SK-N-SH treated with all-trans-retinoic acid at 6 μM for 48 hours (cell line): Measurements from ENCODE around the gene COQ5.

Experiments
- ATAC-seq: fragments of 200-7000 bp; cut with Tn5 transposase; 3 replicates; pipeline ENCODE4 v1.9.1; 2020; ENCODE audit warnings: mild to moderate bottlenecking, moderate library complexity
- ARNTL ChIP-seq: fragments of 450-650 bp; formaldehyde crosslinking; IDR thresholded peaks from 2 replicates; pipeline ENCODE4 v1.5.0; 2020; ENCODE audit warnings: low read depth, mild to moderate bottlenecking, moderate library complexity, borderline replicate concordance
- BACH2 ChIP-seq: fragments of 250-450 bp; sonication (Bioruptor Pico); IDR thresholded peaks from 2 replicates; pipeline ENCODE4 v1.9.0; 2021; ENCODE audit warnings: mild to moderate bottlenecking, borderline replicate concordance
- CREB5 ChIP-seq: fragments of 250-450 bp; sonication (Bioruptor Pico); IDR thresholded peaks from 2 replicates; pipeline ENCODE4 v1.5.1; 2020; ENCODE audit warnings: low read depth, mild to moderate bottlenecking, moderate library complexity
- CSDC2 ChIP-seq: fragments of 250-450 bp; sonication (Bioruptor Pico); IDR thresholded peaks from 2 replicates; pipeline ENCODE4 v1.5.0; 2020; ENCODE audit warnings: mild to moderate bottlenecking, moderate library complexity
- CSRNP3 ChIP-seq: fragments of 250-450 bp; sonication (Bioruptor Pico); IDR thresholded peaks from 2 replicates; pipeline ENCODE4 v1.5.1; 2021; ENCODE audit warnings: mild to moderate bottlenecking, moderate library complexity
- ESRRG ChIP-seq: fragments of 250-450 bp; sonication (Bioruptor Pico); IDR thresholded peaks from 2 replicates; pipeline ENCODE4 v1.6.1; 2021; ENCODE audit warnings: mild to moderate bottlenecking
- GLIS3 ChIP-seq: fragments of 250-450 bp; sonication (Bioruptor Pico); IDR thresholded peaks from 2 replicates; pipeline ENCODE4 v1.5.0; 2020; ENCODE audit warnings: mild to moderate bottlenecking, moderate library complexity
- ISL1 ChIP-seq: fragments of 250-450 bp; sonication (Bioruptor Pico); IDR thresholded peaks from 2 replicates; pipeline ENCODE4 v2.1.2; 2022; ENCODE audit warnings: mild to moderate bottlenecking, moderate library complexity
- PATZ1 ChIP-seq: fragments of 250-450 bp; sonication (Bioruptor Pico); IDR thresholded peaks from 2 replicates; pipeline ENCODE4 v1.8.0; 2020; ENCODE audit warnings: mild to moderate bottlenecking, moderate library complexity, borderline replicate concordance
- POU6F1 ChIP-seq: fragments of 250-450 bp; sonication (Bioruptor Pico); IDR thresholded peaks from 2 replicates; pipeline ENCODE4 v1.8.0; 2021; ENCODE audit warnings: low read depth, mild to moderate bottlenecking, moderate library complexity, borderline replicate concordance
- PPARA ChIP-seq: fragments of 250-450 bp; sonication (Bioruptor Pico); IDR thresholded peaks from 2 replicates; pipeline ENCODE4 v1.5.0; 2020; ENCODE audit warnings: mild to moderate bottlenecking, borderline replicate concordance
- RARB ChIP-seq: fragments of 250-450 bp; sonication (Bioruptor Pico); IDR thresholded peaks from 2 replicates; pipeline ENCODE4 v1.8.0; 2021; ENCODE audit warnings: mild to moderate bottlenecking, moderate library complexity
- SNAI2 ChIP-seq: fragments of 250-450 bp; sonication (Bioruptor Pico); IDR thresholded peaks from 2 replicates; pipeline ENCODE4 v1.5.0; 2020; ENCODE audit warnings: mild to moderate bottlenecking, moderate library complexity
- TCF4 ChIP-seq: fragments of 250-450 bp; sonication (Bioruptor Pico); IDR thresholded peaks from 2 replicates; pipeline ENCODE4 v1.8.0; 2021; ENCODE audit warnings: mild to moderate bottlenecking, moderate library complexity, borderline replicate concordance
- TOX ChIP-seq: fragments of 250-450 bp; sonication (Bioruptor Pico); IDR thresholded peaks from 2 replicates; pipeline ENCODE4 v1.8.0; 2021; ENCODE audit warnings: mild to moderate bottlenecking, moderate library complexity, borderline replicate concordance
- TSHZ2 ChIP-seq: fragments of 250-450 bp; sonication (Bioruptor Pico); IDR thresholded peaks from 2 replicates; pipeline ENCODE4 v1.5.0; 2020; ENCODE audit warnings: mild to moderate bottlenecking, moderate library complexity
- ZC3H10 ChIP-seq: fragments of 250-450 bp; sonication (Bioruptor Pico); IDR thresholded peaks from 2 replicates; pipeline ENCODE4 v1.5.1; 2021; ENCODE audit warnings: mild to moderate bottlenecking, moderate library complexity
- ZFP3 ChIP-seq: fragments of 250-450 bp; sonication (Bioruptor Pico); IDR thresholded peaks from 2 replicates; pipeline ENCODE4 v1.5.0; 2020; ENCODE audit warnings: mild to moderate bottlenecking, moderate library complexity
- ZFP30 ChIP-seq: fragments of 450-650 bp; formaldehyde crosslinking; IDR thresholded peaks from 2 replicates; pipeline ENCODE4 v1.5.0; 2022; ENCODE audit warnings: mild to moderate bottlenecking, moderate library complexity
- ZNF565 ChIP-seq: fragments of 450-650 bp; formaldehyde crosslinking; conservative IDR thresholded peaks from 2 replicates; pipeline ENCODE4 v1.5.0; 2020; ENCODE audit warnings: low read depth, mild to moderate bottlenecking, moderate library complexity
- ZNF70 ChIP-seq: fragments of 450-650 bp; formaldehyde crosslinking; IDR thresholded peaks from 2 replicates; pipeline ENCODE4 v1.5.0; 2020; ENCODE audit warnings: mild to moderate bottlenecking, moderate library complexity
- ZNF8 ChIP-seq: fragments of 450-650 bp; formaldehyde crosslinking; IDR thresholded peaks from 2 replicates; pipeline ENCODE4 v1.5.0; 2020; ENCODE audit warnings: mild to moderate bottlenecking, moderate library complexity

Gene COQ5

GRCh38 chr12:120457133-120457532 lies 71.8 kb downstream of the COQ5 start:
- ATAC-seq, result 0 out of 3 replicates have a peak, but pooled peaks have one; percentile 25
- TF ChIP-seq ISL1 (CRISPR knock-in tag), result no peak
- no peak for TF ChIP-seq CSDC2 (CRISPR knock-in tag)
- no peak for TF ChIP-seq POU6F1 (CRISPR knock-in tag)
- no peak for TF ChIP-seq ZC3H10
- no peak for TF ChIP-seq ZNF565 (CRISPR knock-in tag)
- TF ChIP-seq PATZ1 (CRISPR knock-in tag), result no peak
- TF ChIP-seq ZNF70 (CRISPR knock-in tag), result no peak
- TF ChIP-seq BACH2 (CRISPR knock-in tag), result no peak
- TF ChIP-seq, all 23 proteins: peak for 0

GRCh38 chr12:120455302-120455701 lies 73.7 kb downstream of the COQ5 start:
- no peak for ATAC-seq
- TF ChIP-seq TCF4 (CRISPR knock-in tag), result no peak
- TF ChIP-seq PPARA (CRISPR knock-in tag), result no peak
- TF ChIP-seq ZNF8 (CRISPR knock-in tag), result no peak
- no peak for TF ChIP-seq ZC3H10
- no peak for TF ChIP-seq ZFP30 (CRISPR knock-in tag)
- TF ChIP-seq PATZ1 (CRISPR knock-in tag), result no peak
- no peak for TF ChIP-seq SNAI2 (CRISPR knock-in tag)
- TF ChIP-seq TOX (CRISPR knock-in tag), result no peak
- no peak for TF ChIP-seq TSHZ2 (CRISPR knock-in tag)
- no peak for TF ChIP-seq CSDC2 (CRISPR knock-in tag)
- no peak for TF ChIP-seq ZFP3 (CRISPR knock-in tag)
- TF ChIP-seq CREB5 (CRISPR knock-in tag), result no peak
- no peak for TF ChIP-seq ZNF565 (CRISPR knock-in tag)
- no peak for TF ChIP-seq ISL1 (CRISPR knock-in tag)
- no peak for TF ChIP-seq RARB
- no peak for TF ChIP-seq ARNTL
- no peak for TF ChIP-seq ESRRG (CRISPR knock-in tag)
- no peak for TF ChIP-seq GLIS3 (CRISPR knock-in tag)
- TF ChIP-seq BACH2 (CRISPR knock-in tag), result no peak
- TF ChIP-seq ZNF70 (CRISPR knock-in tag), result no peak
- TF ChIP-seq, all 23 proteins: peak for 0

GRCh38 chr12:120453977-120454376 lies 75.0 kb downstream of the COQ5 start:
- ATAC-seq, result peak; percentile 82
- TF ChIP-seq RARB, result no peak
- no peak for TF ChIP-seq CSRNP3
- no peak for TF ChIP-seq ZFP3 (CRISPR knock-in tag)
- no peak for TF ChIP-seq CSDC2 (CRISPR knock-in tag)
- no peak for TF ChIP-seq ZFP30 (CRISPR knock-in tag)
- no peak for TF ChIP-seq CREB5 (CRISPR knock-in tag)
- TF ChIP-seq TSHZ2 (CRISPR knock-in tag), result no peak
